ENCODE measurements around the gene CPEB3. TPM values are rescaled to one million over a fixed set of nuclear protein-coding genes. Genes with fewer than 3 reads are reported as not detected.
A peak's percentile ranks its signal among the peaks of the same experiment; 100 is the strongest.
"Not testable (repeated sequence)": the region's sequence is repeated elsewhere in the genome, so short reads cannot be mapped to it uniquely, and the experiment has no call there.

The CPEB3 gene
- total RNA-seq, 2 donors from 2014 or later = 6.9 to 11.4 TPM

DNA sequence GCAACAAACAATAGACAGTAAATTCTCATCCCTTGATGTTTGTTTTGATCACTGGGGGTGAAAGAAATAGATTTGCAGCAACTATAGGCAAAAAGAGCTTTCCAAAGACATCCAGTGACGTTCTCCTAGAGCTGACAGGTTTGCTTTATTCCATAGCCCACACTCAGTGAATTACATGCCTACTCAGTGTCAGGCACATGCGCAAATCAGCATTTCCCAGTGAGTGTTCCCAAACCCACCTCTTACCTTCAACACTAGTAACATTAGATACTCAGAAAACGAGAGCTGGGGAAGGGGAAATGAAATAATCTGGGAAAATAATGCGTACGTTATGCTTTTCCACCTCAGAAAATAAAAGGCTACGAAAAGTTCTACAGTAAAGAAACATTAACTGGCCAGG, 144.1 kb downstream of the CPEB3 start:
- Histone ChIP-seq H3K9me3 (no peaks in the 10 kb centered on the region), H3K4me3 (no peak overlapping the region), H3K36me3 (no peaks in the 10 kb centered on the region), H3K27ac (peak overlapping the region; percentile 14 to 36), H3K4me1 (peaks cover 0 to 46% of the 10 kb centered on the region in 2 donors), H3K27me3 (no peaks in the 10 kb centered on the region)
- TF ChIP-seq CTCF (IDR thresholded peaks at IDR 0.05) = no peak
- no peak for DNase-seq (ENCODE audit: low spot score)

- H3K4me3 ChIP-seq = no peak overlapping the region
- TF ChIP-seq CTCF (IDR thresholded peaks at IDR 0.05) = no peak
- H3K27me3 ChIP-seq = no peaks in the 10 kb centered on the region
- peak overlapping the region; percentile 36 to 51 for H3K27ac ChIP-seq
- no peaks in the 10 kb centered on the region for H3K36me3 ChIP-seq
- H3K9me3 ChIP-seq = no peaks in the 10 kb centered on the region
- DNase-seq (ENCODE audit: low spot score) = no peak
- peaks cover 0 to 39% of the 10 kb centered on the region in 2 donors for H3K4me1 ChIP-seq
Measured at GRCh38 chr10:92146107-92146506, 144.8 kb downstream of the CPEB3 start.

GRCh38 chr10:92142949-92143348, 147.9 kb downstream of the CPEB3 start:
- Histone ChIP-seq H3K36me3 (no peaks in the 10 kb centered on the region), H3K9me3 (no peaks in the 10 kb centered on the region), H3K4me1 (peaks cover 0 to 28% of the 10 kb centered on the region in 2 donors), H3K4me3 (no peak overlapping the region), H3K27me3 (no peaks in the 10 kb centered on the region), H3K27ac (no peak overlapping the region)
- no peak for DNase-seq (ENCODE audit: low spot score)
- TF ChIP-seq CTCF (IDR thresholded peaks at IDR 0.05) = no peak

GRCh38 chr10:92142512-92142911, 148.4 kb downstream of the CPEB3 start:
- Histone ChIP-seq H3K4me1 (peaks cover 0 to 26% of the 10 kb centered on the region in 2 donors), H3K27ac (no peak overlapping the region), H3K27me3 (no peaks in the 10 kb centered on the region), H3K36me3 (no peaks in the 10 kb centered on the region), H3K4me3 (no peak overlapping the region), H3K9me3 (no peaks in the 10 kb centered on the region)
- no peak for DNase-seq (ENCODE audit: low spot score)
- TF ChIP-seq CTCF (IDR thresholded peaks at IDR 0.05) = no peak

- not testable (repeated sequence) for H3K27ac ChIP-seq; H3K36me3 ChIP-seq; DNase-seq (ENCODE audit: low spot score); H3K27me3 ChIP-seq; H3K4me3 ChIP-seq; H3K9me3 ChIP-seq
- H3K4me1 ChIP-seq = peaks cover 0 to 12% of the 10 kb centered on the region in 2 donors
Measured at GRCh38 chr10:92141147-92141546, 149.7 kb downstream of the CPEB3 start.

- H3K4me1 ChIP-seq; DNase-seq (ENCODE audit: low spot score); H3K27ac ChIP-seq; H3K9me3 ChIP-seq; H3K36me3 ChIP-seq; H3K27me3 ChIP-seq; H3K4me3 ChIP-seq: not testable (repeated sequence)
Measured at GRCh38 chr10:92134049-92134448, 156.8 kb downstream of the CPEB3 start.

DNA sequence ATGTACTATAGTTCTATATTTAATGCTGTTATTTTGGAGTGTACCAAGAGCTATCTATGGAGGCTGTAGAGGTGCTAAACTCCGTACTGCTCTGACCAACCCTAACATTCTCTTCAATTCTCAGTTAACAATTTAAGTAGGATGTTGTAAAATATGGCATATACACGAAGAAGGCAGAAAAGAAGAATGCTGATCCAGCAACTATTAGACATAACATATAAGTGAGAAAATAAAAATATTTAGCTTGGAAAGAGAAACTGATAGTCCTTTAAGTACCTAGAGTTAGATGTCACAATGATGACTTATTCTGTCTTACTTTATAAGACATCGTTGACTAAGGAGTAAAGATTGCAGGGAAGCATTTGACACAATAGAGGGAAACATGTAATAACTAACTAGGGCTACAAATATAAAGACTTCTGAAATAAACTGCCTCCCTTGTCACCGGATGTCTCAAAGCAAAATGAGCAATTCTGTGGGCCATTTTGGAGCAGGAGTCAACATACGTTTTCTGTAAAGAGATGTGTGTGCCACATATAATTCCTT, 159.5 kb downstream of the CPEB3 start:
- H3K4me3 ChIP-seq = no peak overlapping the region
- DNase-seq (ENCODE audit: low spot score) = no peak
- H3K27ac ChIP-seq = no peak overlapping the region
- no peaks in the 10 kb centered on the region for H3K9me3 ChIP-seq
- H3K27me3 ChIP-seq = no peaks in the 10 kb centered on the region
- H3K36me3 ChIP-seq = no peaks in the 10 kb centered on the region
- no peak for TF ChIP-seq CTCF (IDR thresholded peaks at IDR 0.05)
- peaks cover 0 to 2% of the 10 kb centered on the region in 2 donors for H3K4me1 ChIP-seq
